ENCODE measurements around the gene MDP1.

GRCh38 chr14:24261969-24262327 is 46.1 kb upstream of the MDP1 start:
- no peak for TF ChIP-seq CSDC2 (CRISPR knock-in tag; IDR thresholded peaks at IDR 0.05)
- no peak for TF ChIP-seq ESRRG (CRISPR knock-in tag; IDR thresholded peaks at IDR 0.05)
- TF ChIP-seq SNAI2 (CRISPR knock-in tag; IDR thresholded peaks at IDR 0.05): no peak
- TF ChIP-seq PATZ1 (CRISPR knock-in tag; IDR thresholded peaks at IDR 0.05; ENCODE audit: borderline replicate concordance): no peak
- TF ChIP-seq ARNTL (CRISPR knock-in tag; IDR thresholded peaks at IDR 0.05; ENCODE audit: borderline replicate concordance, low read depth): no peak
- TF ChIP-seq TOX (CRISPR knock-in tag; IDR thresholded peaks at IDR 0.05; ENCODE audit: borderline replicate concordance): no peak
- no peak for TF ChIP-seq TCF4 (CRISPR knock-in tag; IDR thresholded peaks at IDR 0.05; ENCODE audit: borderline replicate concordance)
- TF ChIP-seq ZFP30 (CRISPR knock-in tag; IDR thresholded peaks at IDR 0.05): no peak
- TF ChIP-seq BACH2 (CRISPR knock-in tag; IDR thresholded peaks at IDR 0.05; ENCODE audit: borderline replicate concordance): no peak

All from SK-N-SH treated with all-trans-retinoic acid at 6 μM for 48 hours (cell line).